Testis (tissue), 3 donors: ENCODE measurements around the gene NPSR1. TPM values are rescaled to one million over a fixed set of nuclear protein-coding genes. Genes with fewer than 3 reads are reported as not detected.

ENCODE experiments used
- DNase-seq: peaks from one replicate; pipeline ENCODE4 v3.0.0-alpha.2; 2019
- H3K27ac ChIP-seq, 2 donors: fragments of 200-600 bp; sonication (generic); one replicate each; pipeline ENCODE4 v1.5.1; 2019
- H3K27me3 ChIP-seq: fragments of 200-600 bp; sonication (generic); one replicate; pipeline ENCODE4 v1.5.1; 2019
- H3K36me3 ChIP-seq: fragments of 200-600 bp; sonication (generic); one replicate; pipeline ENCODE4 v1.5.1; 2017; ENCODE audit warnings: low read depth; ENCODE audit errors: missing control alignments
- H3K4me1 ChIP-seq: fragments of 200-600 bp; sonication (generic); one replicate; pipeline ENCODE4 v1.5.1; 2019
- H3K4me3 ChIP-seq, 2 donors: fragments of 200-600 bp; sonication (generic); one replicate each; pipeline ENCODE4 v1.5.1; 2017 to 2019
- H3K9me3 ChIP-seq: fragments of 200-600 bp; sonication (generic); one replicate; pipeline ENCODE4 v1.5.1; 2017
- POLR2A ChIP-seq: fragments of 450-650 bp; IDR thresholded peaks from one replicate; pipeline ENCODE4 v1.6.1; 2017; ENCODE audit warnings: antibody characterized with exemption, mild to moderate bottlenecking, moderate library complexity
- WGBS, 2 donors: methylation state at CpG; one replicate each; pipeline ENCODE4 v1.1.5; 2018; 5-methylcytosine and 5-hydroxymethylcytosine counted together
- intact Hi-C: fragments of 100-400 bp; cut with DNase I; formaldehyde crosslinking; loops from one replicate; pipeline ENCODE4 v1.15.1; 2023; ENCODE audit warnings: low total_unique reads
- polyA plus RNA-seq: library from polyadenylated mRNA; stranded (reverse); fragments of 350-450 nt; fragmentation: Illumina TruSeq; extraction: RNeasy Lipid Tissue Mini Kit (QIAGEN cat#74804); gene quantifications from one replicate; pipeline ENCODE4 v1.2.3, GENCODE V29; 2014; ENCODE audit warnings: low read depth, low replicate concordance; ENCODE audit not compliant: insufficient read depth
- total RNA-seq, 2 donors: library from RNA; depleted of rRNA; stranded (reverse); fragments of >200 nt; gene quantifications; one replicate each; pipeline ENCODE4 v1.2.3, GENCODE V29; 2016
- TF ChIP-seq, protein P1 (sequence below), 3 experiments: fragments of 450-650 bp in 2 of 3; fragments of 200-600 bp in 1 of 3; sonication (generic) in 1 of 3; IDR thresholded peaks; one replicate each; pipeline ENCODE4 v1.5.1; 2016 to 2019; ENCODE audit warnings: antibody characterized with exemption in 3 of 3, mild to moderate bottlenecking in 2 of 3, moderate library complexity in 1 of 3

NPSR1 gene
- total and polyA plus RNA-seq, 3 donors from 2014 or later: 0.25 to 0.54 TPM; not detected in 1

DNA sequence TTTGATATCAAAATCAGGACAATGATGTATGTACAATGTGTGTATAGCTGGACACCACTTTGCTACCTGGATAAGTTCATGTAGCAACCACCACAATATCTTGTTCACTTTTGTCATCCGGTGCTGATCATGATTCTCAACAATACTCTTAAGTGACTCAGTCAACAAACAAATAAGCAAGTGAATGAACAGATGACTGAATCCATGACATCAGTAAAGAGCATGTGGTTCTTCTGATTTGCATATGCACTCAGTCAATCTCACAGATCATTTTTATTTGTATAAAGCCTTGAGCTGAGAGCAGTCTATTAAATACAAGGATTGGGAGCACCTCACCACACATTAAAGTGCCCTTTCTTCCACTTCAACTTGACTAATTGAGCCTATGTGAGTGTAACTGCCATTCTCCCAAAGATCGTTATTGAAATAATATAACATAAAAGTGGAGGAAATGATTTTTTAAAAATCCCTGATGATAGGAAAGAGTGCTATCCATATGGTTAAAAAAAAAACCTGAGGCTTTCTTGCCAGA, 69.5 kb downstream of the NPSR1 start:
- H3K36me3 ChIP-seq: no peaks in the 10 kb centered on the region
- no peaks in the 10 kb centered on the region for H3K9me3 ChIP-seq
- 88 to 91% methylated on average over 2 of the region's 2 CpGs for WGBS, 2 donors
- no peak for TF ChIP-seq POLR2A
- TF ChIP-seq, protein P1, sequence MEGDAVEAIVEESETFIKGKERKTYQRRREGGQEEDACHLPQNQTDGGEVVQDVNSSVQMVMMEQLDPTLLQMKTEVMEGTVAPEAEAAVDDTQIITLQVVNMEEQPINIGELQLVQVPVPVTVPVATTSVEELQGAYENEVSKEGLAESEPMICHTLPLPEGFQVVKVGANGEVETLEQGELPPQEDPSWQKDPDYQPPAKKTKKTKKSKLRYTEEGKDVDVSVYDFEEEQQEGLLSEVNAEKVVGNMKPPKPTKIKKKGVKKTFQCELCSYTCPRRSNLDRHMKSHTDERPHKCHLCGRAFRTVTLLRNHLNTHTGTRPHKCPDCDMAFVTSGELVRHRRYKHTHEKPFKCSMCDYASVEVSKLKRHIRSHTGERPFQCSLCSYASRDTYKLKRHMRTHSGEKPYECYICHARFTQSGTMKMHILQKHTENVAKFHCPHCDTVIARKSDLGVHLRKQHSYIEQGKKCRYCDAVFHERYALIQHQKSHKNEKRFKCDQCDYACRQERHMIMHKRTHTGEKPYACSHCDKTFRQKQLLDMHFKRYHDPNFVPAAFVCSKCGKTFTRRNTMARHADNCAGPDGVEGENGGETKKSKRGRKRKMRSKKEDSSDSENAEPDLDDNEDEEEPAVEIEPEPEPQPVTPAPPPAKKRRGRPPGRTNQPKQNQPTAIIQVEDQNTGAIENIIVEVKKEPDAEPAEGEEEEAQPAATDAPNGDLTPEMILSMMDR (IDR thresholded peaks at IDR 0.05): no peak
- DNase-seq: no peak
- no peak overlapping the region for H3K4me3 ChIP-seq
- no peak overlapping the region for H3K27ac ChIP-seq
- no peaks in the 10 kb centered on the region for H3K27me3 ChIP-seq
- intact Hi-C loops: no loop called here
- H3K4me1 ChIP-seq: no peaks in the 10 kb centered on the region

DNA sequence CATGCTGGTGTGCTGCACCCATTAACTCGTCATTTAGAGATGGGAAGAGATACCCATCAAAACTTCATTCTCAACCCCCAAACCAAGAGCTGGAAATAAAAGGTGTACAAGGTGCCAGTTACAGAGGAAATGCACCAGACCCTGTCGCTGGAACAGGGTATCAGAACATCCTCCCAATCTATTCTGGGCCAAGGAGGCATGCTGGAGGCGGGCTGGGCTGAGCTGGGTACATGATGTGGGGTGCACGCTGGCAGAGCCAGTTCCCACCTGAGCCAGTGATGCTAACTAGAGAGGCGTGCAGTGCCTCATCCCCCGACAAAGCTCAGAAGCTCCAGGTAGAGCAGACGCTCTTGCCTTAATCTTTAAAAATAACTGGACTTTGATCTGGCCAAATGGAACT, 70.1 kb downstream of the NPSR1 start:
- TF ChIP-seq, protein P1 (IDR thresholded peaks at IDR 0.05): no peak
- no peak for TF ChIP-seq POLR2A
- Histone ChIP-seq H3K4me1 (no peaks in the 10 kb centered on the region), H3K4me3 (no peak overlapping the region), H3K36me3 (no peaks in the 10 kb centered on the region), H3K9me3 (no peaks in the 10 kb centered on the region), H3K27ac (no peak overlapping the region), H3K27me3 (no peaks in the 10 kb centered on the region)
- no peak for DNase-seq
- WGBS, 2 donors: 87 to 92% methylated on average over 7 of the region's 7 CpGs
- intact Hi-C loops: no loop called here

DNA sequence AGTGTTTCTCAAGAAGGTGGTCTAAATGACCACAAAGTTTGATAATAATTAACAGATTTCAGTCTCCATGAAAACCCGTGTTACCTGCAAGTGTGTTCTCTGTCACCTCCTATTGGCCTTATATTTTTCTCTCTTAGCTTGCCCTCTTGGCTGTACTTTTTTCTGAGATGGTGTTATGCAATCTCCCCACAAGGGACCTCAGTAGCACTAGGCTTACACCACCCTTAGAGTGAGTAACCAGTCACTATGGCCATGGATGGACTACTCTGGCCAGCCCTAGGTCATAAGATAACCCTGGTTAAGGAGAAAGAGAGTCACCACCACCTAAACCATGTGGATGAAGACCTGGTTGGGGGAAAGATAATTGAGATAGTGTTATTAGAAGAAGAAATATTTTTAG, 76.8 kb downstream of the NPSR1 start:
- Histone ChIP-seq H3K36me3 (no peaks in the 10 kb centered on the region), H3K27me3 (no peaks in the 10 kb centered on the region), H3K9me3 (no peaks in the 10 kb centered on the region), H3K27ac (no peak overlapping the region), H3K4me1 (no peaks in the 10 kb centered on the region), H3K4me3 (no peak overlapping the region)
- WGBS, 2 donors: 93 to 94% methylated on average over 1 of the region's 1 CpG
- no peak for DNase-seq
- intact Hi-C loops: no loop called here
- TF ChIP-seq POLR2A: no peak
- TF ChIP-seq, protein P1 (IDR thresholded peaks at IDR 0.05): no peak

DNA sequence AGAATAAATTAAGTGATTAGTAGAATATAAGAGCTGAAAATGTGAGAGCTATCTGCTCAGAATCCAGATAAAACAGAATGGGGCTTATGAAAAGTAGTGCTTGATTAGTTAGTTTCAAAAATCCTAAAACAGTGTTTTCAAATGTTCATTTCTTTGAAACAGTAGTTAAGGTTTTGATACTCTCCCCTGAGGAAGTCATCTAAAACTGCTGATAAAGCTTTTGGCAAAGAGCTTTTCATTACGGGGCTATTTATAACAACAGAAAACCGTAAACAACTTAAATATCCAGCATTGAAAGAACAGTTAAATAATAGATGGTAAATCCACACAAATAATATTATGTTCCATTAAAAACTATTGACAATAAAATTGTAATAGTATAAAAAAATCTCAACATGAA, 77.5 kb downstream of the NPSR1 start:
- no peak overlapping the region for H3K27ac ChIP-seq
- H3K4me1 ChIP-seq: no peaks in the 10 kb centered on the region
- DNase-seq: no peak
- H3K36me3 ChIP-seq: no peaks in the 10 kb centered on the region
- 31 to 34% methylated on average over 2 of the region's 2 CpGs for WGBS, 2 donors
- no peak overlapping the region for H3K4me3 ChIP-seq
- TF ChIP-seq, protein P1 (IDR thresholded peaks at IDR 0.05): no peak
- TF ChIP-seq POLR2A: no peak
- H3K9me3 ChIP-seq: no peaks in the 10 kb centered on the region
- H3K27me3 ChIP-seq: no peaks in the 10 kb centered on the region
- intact Hi-C loops: no loop called here

DNA sequence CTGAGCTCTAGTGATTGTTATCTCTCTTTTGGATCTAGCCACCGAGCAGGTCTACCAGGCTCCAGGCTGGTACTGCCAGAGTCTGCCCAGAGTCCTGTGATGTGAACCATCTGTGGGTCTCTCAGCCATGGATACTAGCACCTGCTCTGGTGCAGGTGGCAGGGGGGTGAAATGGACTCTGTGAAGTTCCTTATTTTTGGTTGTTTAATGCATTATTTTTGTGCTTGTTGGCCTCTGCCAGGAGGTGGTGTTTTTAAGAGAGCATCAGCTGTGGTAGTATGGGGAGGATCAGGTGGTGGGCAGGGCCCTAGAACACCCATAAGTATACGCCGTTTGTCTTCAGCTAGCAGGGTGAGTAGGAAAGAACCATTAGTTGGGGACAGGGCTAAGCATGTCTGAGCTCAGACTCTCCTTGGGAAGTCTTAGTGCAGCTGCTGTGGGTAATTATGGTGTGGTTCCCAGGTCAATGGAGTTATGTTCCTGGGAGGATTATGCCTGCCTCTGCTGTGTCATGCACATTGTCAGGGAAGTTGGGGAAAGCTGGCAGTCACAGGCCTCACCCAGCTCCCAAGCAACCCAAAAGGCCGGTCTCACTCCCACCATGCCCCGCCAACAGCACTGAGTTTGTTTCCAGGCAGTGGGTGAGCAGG, 81.8 kb downstream of the NPSR1 start:
- WGBS, 2 donors: 83 to 89% methylated on average over 5 of the region's 5 CpGs
- Histone ChIP-seq H3K27ac (no peak overlapping the region), H3K9me3 (no peaks in the 10 kb centered on the region), H3K36me3 (no peaks in the 10 kb centered on the region), H3K27me3 (no peaks in the 10 kb centered on the region), H3K4me1 (no peaks in the 10 kb centered on the region), H3K4me3 (no peak overlapping the region)
- DNase-seq: no peak
- no peak for TF ChIP-seq POLR2A
- TF ChIP-seq, protein P1 (IDR thresholded peaks at IDR 0.05): no peak
- intact Hi-C loops: no loop called here
